ENCODE measurements around the gene HPRT1.

HPRT1 gene

DNA sequence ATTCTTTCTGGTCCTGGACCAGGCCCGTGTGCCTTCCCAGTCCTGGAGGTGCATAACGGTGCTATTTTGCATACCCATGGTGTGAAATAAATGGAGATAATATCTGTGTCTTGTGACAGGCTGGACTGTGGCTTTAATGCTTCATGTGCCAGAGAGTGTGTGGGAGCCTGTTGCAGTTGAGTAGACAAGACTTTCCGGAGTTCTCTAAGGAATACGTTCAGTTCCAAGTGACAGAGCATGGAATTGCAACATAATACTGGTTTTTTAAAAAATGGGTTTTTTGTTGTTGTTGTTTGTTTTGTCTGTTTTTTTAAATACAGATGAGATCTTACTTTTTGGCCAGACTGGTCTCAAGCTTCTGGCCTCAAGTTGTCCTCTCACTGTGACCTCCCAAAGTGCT, 74.0 kb downstream of the HPRT1 start:
- no peak for DNase-seq (ENCODE audit: low read depth in 2 of 2)
- no peak overlapping the region for H3K4me3 ChIP-seq (replicated peaks in 1 of 2; ENCODE audit: low read depth in 2 of 2, low read length in 2 of 2)
- TF ChIP-seq, protein P1, sequence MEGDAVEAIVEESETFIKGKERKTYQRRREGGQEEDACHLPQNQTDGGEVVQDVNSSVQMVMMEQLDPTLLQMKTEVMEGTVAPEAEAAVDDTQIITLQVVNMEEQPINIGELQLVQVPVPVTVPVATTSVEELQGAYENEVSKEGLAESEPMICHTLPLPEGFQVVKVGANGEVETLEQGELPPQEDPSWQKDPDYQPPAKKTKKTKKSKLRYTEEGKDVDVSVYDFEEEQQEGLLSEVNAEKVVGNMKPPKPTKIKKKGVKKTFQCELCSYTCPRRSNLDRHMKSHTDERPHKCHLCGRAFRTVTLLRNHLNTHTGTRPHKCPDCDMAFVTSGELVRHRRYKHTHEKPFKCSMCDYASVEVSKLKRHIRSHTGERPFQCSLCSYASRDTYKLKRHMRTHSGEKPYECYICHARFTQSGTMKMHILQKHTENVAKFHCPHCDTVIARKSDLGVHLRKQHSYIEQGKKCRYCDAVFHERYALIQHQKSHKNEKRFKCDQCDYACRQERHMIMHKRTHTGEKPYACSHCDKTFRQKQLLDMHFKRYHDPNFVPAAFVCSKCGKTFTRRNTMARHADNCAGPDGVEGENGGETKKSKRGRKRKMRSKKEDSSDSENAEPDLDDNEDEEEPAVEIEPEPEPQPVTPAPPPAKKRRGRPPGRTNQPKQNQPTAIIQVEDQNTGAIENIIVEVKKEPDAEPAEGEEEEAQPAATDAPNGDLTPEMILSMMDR (IDR thresholded peaks at IDR 0.05; ENCODE audit: low read depth, low read length): no peak

DNA sequence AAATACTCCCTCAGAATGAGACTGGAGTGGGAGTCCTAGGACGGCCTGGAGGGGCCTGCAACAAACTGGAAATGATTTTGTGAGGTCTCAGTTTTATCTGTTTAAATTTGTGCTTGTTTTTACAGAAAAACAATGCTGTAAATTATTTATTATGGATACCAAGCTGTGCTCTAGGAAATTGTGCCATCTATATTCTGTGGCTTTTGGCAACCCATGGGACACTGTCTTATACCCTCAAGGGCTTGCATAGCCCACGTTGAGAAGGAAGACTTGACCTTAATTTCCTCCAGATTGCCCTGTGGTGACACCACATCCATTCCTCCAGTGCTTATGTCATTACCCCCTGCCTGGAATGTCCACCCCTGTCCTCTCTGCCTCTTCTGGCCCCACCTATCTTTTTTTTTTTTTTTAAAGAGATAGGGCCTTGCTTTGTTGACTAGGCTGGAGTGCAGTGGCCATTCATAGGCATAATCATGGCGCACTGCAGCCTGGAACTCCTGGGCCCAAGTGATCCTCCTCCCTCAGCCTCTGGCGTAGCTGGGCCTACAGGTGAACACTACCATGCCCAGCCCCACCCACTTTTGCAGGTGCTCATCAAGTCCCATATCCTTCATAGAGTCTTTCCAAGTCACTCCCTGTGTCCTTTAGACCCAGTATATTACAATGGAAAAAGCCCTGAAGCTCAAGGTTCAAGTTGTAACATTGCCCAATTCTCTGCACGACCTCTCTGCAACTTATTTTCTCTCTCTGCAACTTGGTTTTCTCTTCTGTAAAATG, 77.4 kb downstream of the HPRT1 start:
- H3K4me3 ChIP-seq (replicated peaks in 1 of 2; ENCODE audit: low read depth in 2 of 2, low read length in 2 of 2): no peak overlapping the region
- TF ChIP-seq, protein P1 (IDR thresholded peaks at IDR 0.05; ENCODE audit: low read depth, low read length): no peak
- DNase-seq (ENCODE audit: low read depth in 2 of 2): peak; percentile 78 to 82

DNA sequence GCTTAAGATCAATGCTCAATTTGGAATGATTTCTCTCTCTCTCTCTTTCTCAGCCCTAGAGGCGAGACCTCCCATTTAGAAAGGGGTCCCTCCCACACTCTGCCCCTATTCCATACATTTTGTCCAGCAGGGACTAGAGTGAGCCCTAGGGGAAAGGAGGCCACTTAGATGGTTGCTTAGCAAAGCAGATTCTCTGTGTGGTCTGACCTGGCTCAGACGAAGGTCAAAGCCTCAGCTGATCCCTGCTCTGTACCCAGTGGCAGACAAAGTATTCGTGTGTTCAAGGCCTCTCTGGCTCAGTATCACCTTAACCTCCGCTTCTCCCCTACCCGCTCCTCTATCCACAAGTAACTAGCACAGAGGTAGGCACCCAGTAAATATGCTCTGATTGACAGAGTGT, 78.4 kb downstream of the HPRT1 start:
- TF ChIP-seq, protein P1 (IDR thresholded peaks at IDR 0.05; ENCODE audit: low read depth, low read length): no peak
- no peak overlapping the region for H3K4me3 ChIP-seq (replicated peaks in 1 of 2; ENCODE audit: low read depth in 2 of 2, low read length in 2 of 2)
- DNase-seq (ENCODE audit: low read depth in 2 of 2): no peak

DNA sequence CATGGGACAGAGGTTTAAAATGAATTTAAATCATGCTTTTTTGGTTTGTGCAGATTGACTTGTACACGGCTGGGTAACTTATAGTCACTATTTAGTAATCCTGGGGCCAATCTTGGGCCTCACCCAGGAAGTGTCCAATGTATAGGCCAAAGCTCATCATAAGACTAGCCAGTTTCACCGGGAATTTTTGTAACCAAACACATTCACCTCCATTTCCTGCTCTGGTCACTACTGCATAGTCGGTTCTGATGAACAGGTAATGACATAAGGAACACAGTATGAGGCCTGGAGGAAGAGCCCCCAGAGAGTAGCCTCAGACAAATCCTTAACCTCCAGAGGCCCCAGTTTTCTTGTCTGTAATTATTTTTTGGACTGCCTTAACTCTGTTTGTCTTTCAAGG, 81.9 kb downstream of the HPRT1 start:
- TF ChIP-seq, protein P1 (IDR thresholded peaks at IDR 0.05; ENCODE audit: low read depth, low read length): no peak
- no peak for DNase-seq (ENCODE audit: low read depth in 2 of 2)

DNA sequence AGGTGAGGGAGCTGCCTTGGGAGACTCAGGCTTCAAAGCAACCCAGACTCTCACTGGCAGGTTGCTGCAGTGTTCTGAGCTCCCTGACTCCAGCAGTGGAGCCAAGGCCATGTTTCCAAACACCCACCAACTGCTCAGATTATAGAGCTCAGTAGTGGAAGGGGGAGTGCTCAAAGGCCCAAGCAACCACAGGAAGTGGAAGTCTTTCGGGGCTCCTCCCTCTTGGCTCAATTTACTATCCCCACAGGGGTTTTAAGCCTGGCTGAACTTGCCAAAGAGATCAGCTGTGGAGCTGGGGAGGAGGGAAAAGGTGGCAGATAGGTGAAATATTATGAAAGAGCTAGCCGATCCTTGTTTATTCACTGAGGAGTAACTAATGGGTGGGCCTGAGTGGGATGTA, 82.5 kb downstream of the HPRT1 start:
- no peak overlapping the region for H3K4me3 ChIP-seq (replicated peaks in 1 of 2; ENCODE audit: low read depth in 2 of 2, low read length in 2 of 2)
- peak; percentile 69 to 88 for DNase-seq (ENCODE audit: low read depth in 2 of 2)
- TF ChIP-seq, protein P1 (IDR thresholded peaks at IDR 0.05; ENCODE audit: low read depth, low read length): no peak

More for the DNA sequence above, 81.9 kb downstream of the HPRT1 start:
- no peak overlapping the region for H3K4me3 ChIP-seq (replicated peaks in 1 of 2; ENCODE audit: low read depth in 2 of 2, low read length in 2 of 2)

DNA sequence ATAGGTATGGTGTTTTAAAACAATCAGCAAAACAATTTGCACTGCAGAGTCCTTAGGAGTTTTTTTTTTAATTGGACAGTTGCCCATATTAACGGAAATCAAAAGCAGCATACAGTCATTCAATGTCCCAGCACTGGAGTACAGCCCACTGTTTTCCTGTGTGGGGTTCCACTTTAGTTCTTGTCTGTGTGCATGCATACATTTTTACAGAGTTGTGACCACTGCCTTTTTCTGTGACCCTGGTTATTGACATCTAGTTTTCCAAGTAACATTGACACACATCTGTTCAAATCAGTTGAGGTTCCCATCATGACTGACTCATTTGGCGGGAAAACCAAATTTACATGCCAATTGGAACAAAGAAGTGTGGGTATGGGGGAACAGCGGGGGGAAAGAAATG, 83.3 kb downstream of the HPRT1 start:
- DNase-seq (ENCODE audit: low read depth in 2 of 2): no peak
- TF ChIP-seq, protein P1 (IDR thresholded peaks at IDR 0.05; ENCODE audit: low read depth, low read length): no peak

DNA sequence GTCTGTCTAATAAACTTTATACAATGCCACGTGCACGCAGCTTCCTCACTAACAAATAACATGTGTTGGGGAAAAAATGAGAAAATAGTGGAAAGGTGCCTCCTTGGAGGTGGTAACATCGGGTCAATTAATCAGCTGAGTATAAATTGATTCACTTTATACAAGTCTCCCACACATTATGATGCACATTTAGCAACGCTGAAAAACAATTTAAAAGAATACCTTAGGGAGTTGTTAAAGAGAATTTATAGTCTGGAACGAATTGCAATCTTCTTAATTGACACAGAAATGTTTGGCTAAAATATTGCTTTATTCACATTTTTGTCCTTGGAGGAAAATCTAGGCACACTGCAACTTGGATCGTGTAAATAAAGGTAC, 84.2 kb downstream of the HPRT1 start:
- TF ChIP-seq, protein P1 (IDR thresholded peaks at IDR 0.05; ENCODE audit: low read depth, low read length): no peak
- DNase-seq (ENCODE audit: low read depth in 2 of 2): no peak
- H3K4me3 ChIP-seq (replicated peaks in 1 of 2; ENCODE audit: low read depth in 2 of 2, low read length in 2 of 2): no peak overlapping the region

More for the DNA sequence above, 83.3 kb downstream of the HPRT1 start:
- H3K4me3 ChIP-seq (replicated peaks in 1 of 2; ENCODE audit: low read depth in 2 of 2, low read length in 2 of 2): no peak overlapping the region

Measured in cardiac fibroblast (primary cell).